K562 (cell line): Measurements from ENCODE around the gene GTF2I. TPM values are rescaled to one million over a fixed set of nuclear protein-coding genes. Genes with fewer than 3 reads are reported as not detected.

Experiments used
- ATAC-seq: fragments of 200-7000 bp; cut with Tn5 transposase; 3 replicates; pipeline ENCODE4 v1.9.1; 2020; ENCODE audit warnings: moderate library complexity
- BruUV-seq: library from RNA; stranded (reverse); fragments of 400-500 nt; replicated peaks from 2 replicates; lab custom pipeline; 2021; lab: Mats Ljungman, UMichigan
- CTCF ChIA-PET: fragments of 300-600 bp; formaldehyde crosslinking; extraction: SDS; loops from one replicate; lab custom pipeline; 2021; ENCODE audit warnings: low intra/inter-chr PET ratio; lab: Yijun Ruan, JAX
- POLR2A ChIA-PET: fragments of 300-600, 350-650 bp; sonication (Branson Sonifier 250); formaldehyde crosslinking; extraction: SDS; loops from one replicate; lab custom pipeline; 2021; ENCODE audit warnings: antibody characterized with exemption, inconsistent platforms; lab: Yijun Ruan, JAX
- DNase-seq, 4 experiments: peaks; one replicate each; pipeline versions ENCODE4 v3.0.0 to v3.0.0-alpha.2; 2011 to 2018; ENCODE audit warnings: low spot score in 3 of 4, mixed read lengths in 3 of 4; ENCODE audit errors: extremely low read depth in 1 of 4
- FAIRE-seq: peaks from 2 replicates; lab custom pipeline; 2011; peaks lifted over from hg19 to GRCh38; lab: Jason Lieb, UNC
- H2AFZ ChIP-seq: 2 replicates; pipeline ENCODE4 v1.6.0; 2011; ENCODE audit warnings: low read depth, low read length, control low read depth, inconsistent platforms
- H3K27ac ChIP-seq: fragments of 200-600 bp; 3 replicates; pipeline ENCODE4 v1.8.0; 2011; ENCODE audit warnings: low read depth, mild to moderate bottlenecking, control low read depth, inconsistent platforms, low read length, moderate library complexity, mixed read lengths; ENCODE audit errors: extremely low read depth
- H3K27me3 ChIP-seq, 2 experiments: fragments of 300-600 bp in 1 of 2; 2 replicates in 1 of 2; 3 replicates in 1 of 2; pipeline versions ENCODE4 v1.6.0 to v1.8.0; 2011; ENCODE audit warnings: inconsistent platforms in 2 of 2, low read length in 2 of 2, mild to moderate bottlenecking in 1 of 2, mixed read lengths in 1 of 2, moderate library complexity in 1 of 2; ENCODE audit not compliant: control insufficient read depth in 2 of 2, insufficient read depth in 2 of 2
- H3K36me3 ChIP-seq: fragments of 300-600 bp; 3 replicates; pipeline ENCODE4 v1.8.0; 2011; ENCODE audit warnings: mild to moderate bottlenecking, low read length, inconsistent platforms; ENCODE audit not compliant: control insufficient read depth, insufficient read depth
- H3K4me1 ChIP-seq, 2 experiments: fragments of 200-600 bp in 1 of 2; replicated peaks in 1 of 2; 2 replicates in 1 of 2; 3 replicates in 1 of 2; pipeline versions ENCODE4 v1.5.1 to v1.8.0; 2011; ENCODE audit warnings: inconsistent platforms in 2 of 2, low read length in 2 of 2, mild to moderate bottlenecking in 1 of 2, mixed read lengths in 1 of 2, moderate library complexity in 1 of 2; ENCODE audit not compliant: control insufficient read depth in 2 of 2, insufficient read depth in 2 of 2
- H3K4me2 ChIP-seq: 2 replicates; pipeline ENCODE4 v1.6.1; 2011; ENCODE audit warnings: low read length, control low read depth, inconsistent platforms, mixed read lengths; ENCODE audit not compliant: insufficient read depth
- H3K4me3 ChIP-seq: fragments of 200-600 bp; sonication (generic), shearing (Covaris generic); 2 replicates; pipeline ENCODE4 v1.5.1; 2016; ENCODE audit warnings: control low read depth, inconsistent platforms
- H3K79me2 ChIP-seq: fragments of 200-600 bp; 3 replicates; pipeline ENCODE4 v1.8.0; 2011; ENCODE audit warnings: low read length, inconsistent platforms; ENCODE audit not compliant: control insufficient read depth, insufficient read depth
- H3K9ac ChIP-seq, 2 experiments: 2 replicates each; pipeline versions ENCODE4 v1.6.0 to v1.6.1; 2011; ENCODE audit warnings: low read depth in 2 of 2, low read length in 2 of 2, control low read depth in 1 of 2, inconsistent platforms in 1 of 2, mild to moderate bottlenecking in 1 of 2, mixed read lengths in 1 of 2; ENCODE audit not compliant: insufficient read depth in 1 of 2
- H3K9me1 ChIP-seq: one replicate; pipeline ENCODE4 v1.6.0; 2011; ENCODE audit warnings: inconsistent platforms, mild to moderate bottlenecking, low read length, moderate library complexity; ENCODE audit not compliant: control insufficient read depth, insufficient read depth
- H3K9me3 ChIP-seq: replicated peaks from 2 replicates; pipeline ENCODE4 v1.5.1; 2011; ENCODE audit warnings: low read depth, low read length, inconsistent platforms; ENCODE audit not compliant: control insufficient read depth, insufficient read depth
- H4K20me1 ChIP-seq: replicated peaks from 2 replicates; pipeline ENCODE4 v1.6.1; 2011; ENCODE audit warnings: low read length, inconsistent platforms, mixed read lengths; ENCODE audit not compliant: control insufficient read depth, insufficient read depth
- ADNP ChIP-seq: fragments of 200-800 bp; sonication (Bioruptor generic); IDR thresholded peaks from 2 replicates; pipeline ENCODE4 v1.6.1; 2016; ENCODE audit warnings: missing genetic modification characterization, missing compliant biosample characterization
- E2F6 ChIP-seq, 2 experiments: IDR thresholded peaks; 2 replicates each; pipeline ENCODE4 v1.6.1; 2011; ENCODE audit warnings: borderline replicate concordance in 1 of 2, control low read depth in 1 of 2, low read depth in 1 of 2, low read length in 1 of 2, mild to moderate bottlenecking in 1 of 2, mixed read lengths in 1 of 2, moderate library complexity in 1 of 2; ENCODE audit not compliant: insufficient read depth in 1 of 2, insufficient read length in 1 of 2, poor library complexity in 1 of 2, severe bottlenecking in 1 of 2; ENCODE audit errors: extremely low read depth in 1 of 2
- IRF1 ChIP-seq: sonication (generic); formaldehyde crosslinking; IDR thresholded peaks from 2 replicates; pipeline ENCODE4 v1.8.0; 2022; ENCODE audit warnings: missing genetic modification reagents, mild to moderate bottlenecking, borderline replicate concordance
- NRF1 ChIP-seq, 2 experiments: fragments of 450-650 bp; IDR thresholded peaks in 1 of 2; conservative IDR thresholded peaks in 1 of 2; 2 replicates each; pipeline ENCODE4 v1.6.1; 2014; ENCODE audit warnings: mild to moderate bottlenecking in 2 of 2
- ZNF395 ChIP-seq: fragments of 200-800 bp; sonication (Bioruptor generic); IDR thresholded peaks from 2 replicates; pipeline ENCODE4 v1.6.1; 2017; ENCODE audit warnings: missing genetic modification characterization, missing compliant biosample characterization
- ZNF398 ChIP-seq: fragments of 250-450 bp; sonication (Bioruptor Pico); IDR thresholded peaks from 2 replicates; pipeline ENCODE4 v1.8.0; 2021; ENCODE audit warnings: moderate library complexity, mild to moderate bottlenecking, inconsistent platforms
- ZNF785 ChIP-seq: fragments of 250-450 bp; sonication (Bioruptor Pico); IDR thresholded peaks from 2 replicates; pipeline ENCODE4 v1.4.0; 2020; ENCODE audit warnings: mild to moderate bottlenecking
- WGBS: fragments of 100-300 bp; shearing (Covaris generic); methylation state at CpG from one replicate; pipeline ENCODE4 v1.1.6; 2016; ENCODE audit warnings: low coverage, mixed read lengths; ENCODE audit not compliant: insufficient coverage; ENCODE audit errors: missing lambda C conversion rate; 5-methylcytosine and 5-hydroxymethylcytosine counted together
- in situ Hi-C: fragments of 300-500 bp; cut with MboI; formaldehyde crosslinking; loops from 4 replicates; pipeline ENCODE4 v1.15.0; 2018; ENCODE audit warnings: inconsistent platforms, mixed read lengths
- intact Hi-C: fragments of 100-400 bp; cut with micrococcal nuclease; formaldehyde crosslinking; loops from 2 replicates; pipeline ENCODE4 v1.14.2; 2022
- polyA plus RNA-seq, 8 experiments: library from polyadenylated mRNA; depleted of rRNA in 4 of 8; stranded (reverse) in 5 of 8; unstranded in 3 of 8; fragments of >200 nt; fragmentation: Nextera tagmentation in 2 of 8; fragmentation: Illumina TruSeq in 1 of 8; extraction: Ambion mirVana in 2 of 8; extraction: Trizol in 1 of 8; gene quantifications; 2 replicates each; pipeline versions ENCODE4 v1.2.1 to v1.2.3, GENCODE V29; 2011 to 2014; ENCODE audit warnings: inconsistent platforms in 1 of 8, missing spikeins in 1 of 8
- total RNA-seq, 7 experiments: library from RNA; depleted of rRNA in 6 of 7; stranded (reverse); fragments of >200 nt in 6 of 7; fragmentation: Illumina TruSeq in 2 of 7; extraction: Trizol in 2 of 7; gene quantifications; 2 replicates each; pipeline versions ENCODE4 v1.2.1 to v1.2.3, GENCODE V29; 2011 to 2021; ENCODE audit warnings: low replicate concordance in 1 of 7
- TF ChIP-seq, protein P1 (sequence below): fragments of 450-650 bp; formaldehyde crosslinking; IDR thresholded peaks from 2 replicates; pipeline ENCODE4 v1.4.0; 2020; ENCODE audit warnings: mild to moderate bottlenecking, moderate library complexity
- TF ChIP-seq, protein P2 (sequence below), 3 experiments: IDR thresholded peaks in 2 of 3; conservative IDR thresholded peaks in 1 of 3; 2 replicates each; pipeline ENCODE4 v1.5.1; 2011 to 2012; ENCODE audit warnings: low read length in 3 of 3, mild to moderate bottlenecking in 3 of 3, control low read depth in 2 of 3, improper control_type of control experiment in 1 of 3, inconsistent platforms in 1 of 3, low read depth in 1 of 3, mixed read lengths in 1 of 3, moderate library complexity in 1 of 3; ENCODE audit not compliant: insufficient read depth in 2 of 3

Gene GTF2I
- total and polyA plus RNA-seq, 9 of the 15 experiments (the other 6 are each of a cell fraction or from before 2014, with no cell fraction given) = 8.4 to 161 (median 90.0) TPM

DNA sequence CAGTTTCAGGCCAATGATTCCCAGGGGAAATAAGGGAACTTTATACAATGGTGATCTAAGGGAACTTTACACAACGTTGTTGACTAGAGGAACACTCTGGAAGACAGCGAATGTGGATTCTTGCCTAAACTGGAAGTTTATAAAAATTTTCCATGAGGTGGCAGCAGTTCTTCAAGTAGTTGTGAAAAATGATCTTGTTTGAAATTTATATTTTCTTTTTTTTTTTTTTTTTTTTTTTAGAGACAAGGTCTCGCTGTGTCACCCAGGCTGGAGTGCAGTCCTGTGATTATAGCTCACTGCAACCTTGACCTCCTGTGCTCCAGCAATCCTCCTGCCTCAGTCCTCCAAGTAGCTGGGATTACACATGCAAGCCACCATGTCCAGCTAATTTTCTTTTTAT, 32.1 kb upstream of the GTF2I start:
- H3K4me1 ChIP-seq = peaks cover 0 to 2% of the 10 kb centered on the region in 2 experiments; a peak in 2 of 5 replicates
- POLR2A ChIA-PET = interaction anchor here (0.6 to 1.0 kb wide), 3 partner anchors 8 to 908 kb away, joined by 3 read pairs; no protein-coding TSS in a partner anchor
- H3K9me1 ChIP-seq = no peaks in the 10 kb centered on the region
- no peaks in the 10 kb centered on the region for H3K79me2 ChIP-seq
- H3K27me3 ChIP-seq = peaks cover 0 to 6% of the 10 kb centered on the region in 2 experiments; a peak in 1 of 5 replicates
- H3K9me3 ChIP-seq = no peaks in the 10 kb centered on the region
- ATAC-seq (peak; percentile 43), FAIRE-seq (peak; percentile 56), DNase-seq (peak in 2 of 4 experiments; percentile 11 to 43)
- H2AFZ ChIP-seq = peak overlapping the region; percentile 69; the same call in 1 of the 2 replicates
- no peak overlapping the region for H3K4me3 ChIP-seq
- no peaks in the 10 kb centered on the region for H4K20me1 ChIP-seq
- H3K4me2 ChIP-seq = no peak overlapping the region
- H3K27ac ChIP-seq = no peak overlapping the region
- no peaks in the 10 kb centered on the region for H3K36me3 ChIP-seq
- no TSS peak for BruUV-seq
- CTCF ChIA-PET = interaction anchor here (0.6 kb wide), 1 partner anchor 421 kb away, joined by 5 read pairs; no protein-coding TSS in a partner anchor
- in situ Hi-C loops (no loop called here), intact Hi-C loops (loop anchor here (5.0 kb wide), 1 partner anchor 82 kb away; no protein-coding TSS in a partner anchor)
- H3K9ac ChIP-seq = no peak overlapping the region
- 8% methylated on average over 3 of the region's 3 CpGs for WGBS
- no peak for TF ChIP-seq IRF1 (CRISPR knock-in tag)
- 0 out of 2 replicates have a peak, but pooled peaks have one; percentile 1 for TF ChIP-seq ADNP (tag)
- no peak for TF ChIP-seq ZNF395 (CRISPR knock-in tag)
- no peak for TF ChIP-seq NRF1 (conservative IDR thresholded peaks at IDR 0.05 in 1 of 2, IDR thresholded peaks at IDR 0.05 in 1 of 2)
- TF ChIP-seq, protein P1, sequence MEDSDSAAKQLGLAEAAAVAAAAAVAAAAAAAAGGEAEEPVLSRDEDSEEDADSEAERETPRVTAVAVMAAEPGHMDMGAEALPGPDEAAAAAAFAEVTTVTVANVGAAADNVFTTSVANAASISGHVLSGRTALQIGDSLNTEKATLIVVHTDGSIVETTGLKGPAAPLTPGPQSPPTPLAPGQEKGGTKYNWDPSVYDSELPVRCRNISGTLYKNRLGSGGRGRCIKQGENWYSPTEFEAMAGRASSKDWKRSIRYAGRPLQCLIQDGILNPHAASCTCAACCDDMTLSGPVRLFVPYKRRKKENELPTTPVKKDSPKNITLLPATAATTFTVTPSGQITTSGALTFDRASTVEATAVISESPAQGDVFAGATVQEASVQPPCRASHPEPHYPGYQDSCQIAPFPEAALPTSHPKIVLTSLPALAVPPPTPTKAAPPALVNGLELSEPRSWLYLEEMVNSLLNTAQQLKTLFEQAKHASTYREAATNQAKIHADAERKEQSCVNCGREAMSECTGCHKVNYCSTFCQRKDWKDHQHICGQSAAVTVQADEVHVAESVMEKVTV (CRISPR knock-in tag) = 0 out of 2 replicates have a peak, but pooled peaks have one; percentile 15
- TF ChIP-seq E2F6 (IDR thresholded peaks at IDR 0.05; ENCODE audit: borderline replicate concordance in 1 of 2, extremely low read depth in 1 of 2, insufficient read depth in 1 of 2, insufficient read length in 1 of 2, low read depth in 1 of 2, low read length in 1 of 2, poor library complexity in 1 of 2, severe bottlenecking in 1 of 2) = no peak
- TF ChIP-seq ZNF398 (CRISPR knock-in tag) = no peak
- TF ChIP-seq ZNF785 (CRISPR knock-in tag) = no peak
- TF ChIP-seq, protein P2, sequence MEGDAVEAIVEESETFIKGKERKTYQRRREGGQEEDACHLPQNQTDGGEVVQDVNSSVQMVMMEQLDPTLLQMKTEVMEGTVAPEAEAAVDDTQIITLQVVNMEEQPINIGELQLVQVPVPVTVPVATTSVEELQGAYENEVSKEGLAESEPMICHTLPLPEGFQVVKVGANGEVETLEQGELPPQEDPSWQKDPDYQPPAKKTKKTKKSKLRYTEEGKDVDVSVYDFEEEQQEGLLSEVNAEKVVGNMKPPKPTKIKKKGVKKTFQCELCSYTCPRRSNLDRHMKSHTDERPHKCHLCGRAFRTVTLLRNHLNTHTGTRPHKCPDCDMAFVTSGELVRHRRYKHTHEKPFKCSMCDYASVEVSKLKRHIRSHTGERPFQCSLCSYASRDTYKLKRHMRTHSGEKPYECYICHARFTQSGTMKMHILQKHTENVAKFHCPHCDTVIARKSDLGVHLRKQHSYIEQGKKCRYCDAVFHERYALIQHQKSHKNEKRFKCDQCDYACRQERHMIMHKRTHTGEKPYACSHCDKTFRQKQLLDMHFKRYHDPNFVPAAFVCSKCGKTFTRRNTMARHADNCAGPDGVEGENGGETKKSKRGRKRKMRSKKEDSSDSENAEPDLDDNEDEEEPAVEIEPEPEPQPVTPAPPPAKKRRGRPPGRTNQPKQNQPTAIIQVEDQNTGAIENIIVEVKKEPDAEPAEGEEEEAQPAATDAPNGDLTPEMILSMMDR (IDR thresholded peaks at IDR 0.05 in 2 of 3, conservative IDR thresholded peaks at IDR 0.05 in 1 of 3; ENCODE audit: insufficient read depth in 2 of 3, low read depth in 1 of 3, low read length in 3 of 3) = peak in 2 of 3 experiments; percentile 20 to 55; a peak in 2 of 6 replicates
